KG1 (cell line): ENCODE data around the gene JOSD2.
A peak's percentile ranks its signal among the peaks of the same experiment; 100 is the strongest.
"Not testable (repeated sequence)": the region's sequence is repeated elsewhere in the genome, so short reads cannot be mapped to it uniquely, and the experiment has no call there.

Source experiments
- DNase-seq: peaks from one replicate; lab custom pipeline; 2025; lab: John Stamatoyannopoulos, UW

The JOSD2 gene

GRCh38 chr19:50546527-50547221 lies 35.7 kb upstream of the JOSD2 start:
- no peak for DNase-seq

GRCh38 chr19:50542943-50543342 lies 32.0 kb upstream of the JOSD2 start:
- no peak for DNase-seq

- peak; percentile 17 for DNase-seq
Observed at GRCh38 chr19:50537769-50538230, 26.8 kb upstream of the JOSD2 start.

- no peak for DNase-seq
Observed at GRCh38 chr19:50537306-50537685, 26.3 kb upstream of the JOSD2 start.

GRCh38 chr19:50536662-50537305 lies 25.8 kb upstream of the JOSD2 start:
- no peak for DNase-seq

GRCh38 chr19:50535672-50536187 lies 24.7 kb upstream of the JOSD2 start:
- DNase-seq = no peak

GRCh38 chr19:50534478-50534877 lies 23.5 kb upstream of the JOSD2 start:
- DNase-seq = no peak

- DNase-seq = no peak
Observed at GRCh38 chr19:50532952-50533351, 22.0 kb upstream of the JOSD2 start.

GRCh38 chr19:50531171-50531612 lies 20.2 kb upstream of the JOSD2 start:
- no peak for DNase-seq

GRCh38 chr19:50528052-50528451 lies 17.1 kb upstream of the JOSD2 start:
- DNase-seq = not testable (repeated sequence)

- no peak for DNase-seq
Observed at GRCh38 chr19:50522881-50523280, 11.9 kb upstream of the JOSD2 start.

GRCh38 chr19:50520822-50521465 lies 10.0 kb upstream of the JOSD2 start:
- DNase-seq = no peak

GRCh38 chr19:50519006-50519575 lies 8.1 kb upstream of the JOSD2 start:
- DNase-seq = no peak

GRCh38 chr19:50518091-50519005 lies 7.4 kb upstream of the JOSD2 start:
- DNase-seq = no peak

- DNase-seq = no peak
Observed at GRCh38 chr19:50517704-50518075, 6.7 kb upstream of the JOSD2 start.

- DNase-seq = no peak
Observed at GRCh38 chr19:50516964-50517703, 6.1 kb upstream of the JOSD2 start.

GRCh38 chr19:50516456-50516855 lies 5.5 kb upstream of the JOSD2 start:
- DNase-seq = no peak

GRCh38 chr19:50515168-50515561 lies 4.2 kb upstream of the JOSD2 start:
- no peak for DNase-seq

GRCh38 chr19:50514346-50515167 lies 3.6 kb upstream of the JOSD2 start:
- no peak for DNase-seq

GRCh38 chr19:50513746-50514345 lies 2.9 kb upstream of the JOSD2 start, which contains the start of gene ASPDH:
ASPDH (minus strand) TSS chr19:50513913; CDS start chr19:50513823, 90 bp downstream.
- DNase-seq = no peak
